HG03575 (cell line): ENCODE results near the gene CHST15.

Experiments used
- ATAC-seq: cut with Tn5 transposase; IDR thresholded peaks from one replicate; pipeline ENCODE4 v1.9.1; 2021; ENCODE audit not compliant: unreplicated experiment, insufficient number of reproducible peaks, low FRiP score; ENCODE audit errors: extremely low read depth

Gene CHST15

GRCh38 chr10:123997486-123998196 is 95.8 kb downstream of the CHST15 start:
- ATAC-seq: no peak

- ATAC-seq: no peak
These were observed 96.4 kb downstream of the CHST15 start for GRCh38 chr10:123997013-123997412.

- ATAC-seq: no peak
These were observed 97.1 kb downstream of the CHST15 start for GRCh38 chr10:123996302-123996701.

- no peak for ATAC-seq
These were observed 97.8 kb downstream of the CHST15 start for GRCh38 chr10:123995461-123996131.

GRCh38 chr10:123995082-123995460 is 98.3 kb downstream of the CHST15 start:
- ATAC-seq: no peak

- ATAC-seq: no peak
These were observed 98.8 kb downstream of the CHST15 start for GRCh38 chr10:123994417-123995081.

- ATAC-seq: no peak
These were observed 99.6 kb downstream of the CHST15 start for GRCh38 chr10:123993534-123994416.

GRCh38 chr10:123991611-123992570 is 101.5 kb downstream of the CHST15 start:
- ATAC-seq: no peak

GRCh38 chr10:123990889-123991288 is 102.5 kb downstream of the CHST15 start:
- ATAC-seq: no peak

GRCh38 chr10:123988694-123989093 is 104.7 kb downstream of the CHST15 start:
- ATAC-seq: no peak

- ATAC-seq: no peak
These were observed 106.7 kb downstream of the CHST15 start for GRCh38 chr10:123986736-123987135.

GRCh38 chr10:123974406-123974805 is 119.0 kb downstream of the CHST15 start:
- ATAC-seq: no peak

- no peak for ATAC-seq
These were observed 120.7 kb downstream of the CHST15 start for GRCh38 chr10:123972481-123973401.

GRCh38 chr10:123970927-123971286 is 122.5 kb downstream of the CHST15 start:
- ATAC-seq: no peak

- ATAC-seq: no peak
These were observed 123.0 kb downstream of the CHST15 start for GRCh38 chr10:123970207-123970926.

- ATAC-seq: no peak
These were observed 125.7 kb downstream of the CHST15 start for GRCh38 chr10:123967626-123968243.
